HepG2 (cell line): ENCODE results near the gene FKBP1A. TPM values are rescaled to one million over a fixed set of nuclear protein-coding genes. Genes with fewer than 3 reads are reported as not detected.

Experiments used
- BCL6 ChIP-seq: IDR thresholded peaks from 2 replicates; pipeline ENCODE4 v1.6.1; 2016; ENCODE audit warnings: missing genetic modification reagents, missing compliant biosample characterization
- E2F5 ChIP-seq: sonication (generic); formaldehyde crosslinking; conservative IDR thresholded peaks from 2 replicates; pipeline ENCODE4 v1.4.0; 2020; ENCODE audit warnings: missing genetic modification reagents
- MAZ ChIP-seq, 2 experiments: sonication (generic) in 1 of 2; formaldehyde crosslinking in 1 of 2; IDR thresholded peaks; 2 replicates each; pipeline versions ENCODE4 v1.5.0 to v1.6.1; 2012 to 2020; ENCODE audit warnings: low read depth in 2 of 2, mild to moderate bottlenecking in 2 of 2, borderline replicate concordance in 1 of 2, improper control_type of control experiment in 1 of 2, low read length in 1 of 2, missing genetic modification reagents in 1 of 2, moderate library complexity in 1 of 2
- MED13 ChIP-seq: sonication (generic); formaldehyde crosslinking; IDR thresholded peaks from 2 replicates; pipeline ENCODE4 v1.5.0; 2020; ENCODE audit warnings: missing genetic modification reagents
- MIER2 ChIP-seq: IDR thresholded peaks from 2 replicates; pipeline ENCODE4 v1.6.1; 2016; ENCODE audit warnings: missing biosample characterization, missing genetic modification reagents
- NFYC ChIP-seq: IDR thresholded peaks from 2 replicates; pipeline ENCODE4 v1.6.1; 2016; ENCODE audit warnings: missing genetic modification reagents, missing compliant biosample characterization
- NONO ChIP-seq, 2 experiments: fragments of 450-650 bp in 1 of 2; sonication (generic) in 1 of 2; formaldehyde crosslinking in 1 of 2; IDR thresholded peaks in 1 of 2; conservative IDR thresholded peaks in 1 of 2; 2 replicates each; pipeline versions ENCODE4 v1.6.1 to v1.8.0; 2017 to 2022; ENCODE audit warnings: mild to moderate bottlenecking in 1 of 2, missing genetic modification reagents in 1 of 2, moderate library complexity in 1 of 2
- UBTF ChIP-seq: sonication (generic); formaldehyde crosslinking; IDR thresholded peaks from 2 replicates; pipeline ENCODE4 v1.4.0; 2020; ENCODE audit warnings: mild to moderate bottlenecking, missing genetic modification reagents
- ZBTB14 ChIP-seq: sonication (generic); formaldehyde crosslinking; IDR thresholded peaks from 2 replicates; pipeline ENCODE4 v1.4.0; 2020; ENCODE audit warnings: missing genetic modification reagents
- ZBTB25 ChIP-seq: IDR thresholded peaks from 2 replicates; pipeline ENCODE4 v1.6.1; 2018; ENCODE audit warnings: missing genetic modification reagents
- ZFYVE20 ChIP-seq: sonication (generic); formaldehyde crosslinking; IDR thresholded peaks from 2 replicates; pipeline ENCODE4 v1.8.0; 2023; ENCODE audit warnings: low read depth, mild to moderate bottlenecking, moderate library complexity, missing genetic modification reagents, borderline replicate concordance
- ZNF282 ChIP-seq: fragments of 450-650 bp; IDR thresholded peaks from 2 replicates; pipeline ENCODE4 v1.6.1; 2018; ENCODE audit not compliant: partially characterized antibody
- ZNF513 ChIP-seq: sonication (generic); formaldehyde crosslinking; conservative IDR thresholded peaks from 2 replicates; pipeline ENCODE4 v1.5.0; 2020; ENCODE audit warnings: missing genetic modification reagents
- ZNF563 ChIP-seq: sonication (generic); formaldehyde crosslinking; IDR thresholded peaks from 2 replicates; pipeline ENCODE4 v1.8.0; 2022; ENCODE audit warnings: mild to moderate bottlenecking, moderate library complexity, missing genetic modification reagents
- ZNF614 ChIP-seq: IDR thresholded peaks from 2 replicates; pipeline ENCODE4 v1.6.1; 2018; ENCODE audit warnings: missing biosample characterization, missing genetic modification reagents, inconsistent platforms, borderline replicate concordance
- polyA plus RNA-seq, 8 experiments: library from polyadenylated mRNA; depleted of rRNA in 3 of 8; stranded (reverse) in 7 of 8; unstranded in 1 of 8; fragments of >200 nt; fragmentation: Illumina TruSeq in 4 of 8; extraction: Trizol in 4 of 8; gene quantifications; 2 replicates each; pipeline versions ENCODE4 v1.2.1 to v1.2.3, GENCODE V29; 2011 to 2016; ENCODE audit warnings: low read depth in 4 of 8, missing spikeins in 1 of 8, mixed read lengths in 1 of 8; ENCODE audit not compliant: insufficient read depth in 1 of 8
- total RNA-seq, 5 experiments: library from RNA; depleted of rRNA; stranded (reverse); fragments of >200 nt; fragmentation: Illumina TruSeq; extraction: Trizol; gene quantifications; 2 replicates each; pipeline ENCODE4 v1.2.3, GENCODE V29; 2016; ENCODE audit warnings: low read depth in 1 of 5

FKBP1A gene
- total and polyA plus RNA-seq, 2 of the 13 experiments (the other 11 are each of a cell fraction or from before 2014, with no cell fraction given) = 119 to 468 TPM

- 0 out of 2 replicates have a peak, but pooled peaks have one; percentile 41 for TF ChIP-seq ZNF513
- TF ChIP-seq ZBTB25 (CRISPR knock-in tag) = peak; percentile 87; the same call in 1 of the 2 replicates
- 0 out of 2 replicates have a peak, but pooled peaks have one; percentile 44 for TF ChIP-seq ZBTB14
- no peak for TF ChIP-seq ZFYVE20 (CRISPR knock-in tag)
- TF ChIP-seq MIER2 = peak; percentile 56; the same call in 1 of the 2 replicates
- TF ChIP-seq MED13 (CRISPR knock-in tag) = no peak; the same call in 1 of the 2 replicates
- TF ChIP-seq NONO (IDR thresholded peaks at IDR 0.05) = no peak
- TF ChIP-seq NONO (CRISPR knock-in tag; conservative IDR thresholded peaks at IDR 0.05) = peak; percentile 89
- peak; percentile 51 for TF ChIP-seq NFYC (CRISPR knock-in tag)
- peak; percentile 39 for TF ChIP-seq E2F5
- peak; percentile 83; the same call in 1 of the 2 replicates for TF ChIP-seq ZNF614 (CRISPR knock-in tag)
- no peak for TF ChIP-seq UBTF (CRISPR knock-in tag)
- peak; percentile 96 for TF ChIP-seq ZNF563 (CRISPR knock-in tag)
- peak; percentile 63 for TF ChIP-seq MAZ (IDR thresholded peaks at IDR 0.05; ENCODE audit: borderline replicate concordance, low read depth, low read length)
- TF ChIP-seq MAZ (CRISPR knock-in tag; IDR thresholded peaks at IDR 0.05; ENCODE audit: low read depth) = peak; percentile 61
- no peak for TF ChIP-seq ZNF282
- TF ChIP-seq BCL6 = peak; percentile 53
These were observed 67.5 kb downstream of the FKBP1A start (continued) for GRCh38 chr20:1325173-1326030.
